Lung (tissue), 12 donors: ENCODE results near the gene SLIT1. TPM values are rescaled to one million over a fixed set of nuclear protein-coding genes. Genes with fewer than 3 reads are reported as not detected.

Experiments used
- ATAC-seq: fragments of 200-7000 bp; cut with Tn5 transposase; one replicate; pipeline ENCODE4 v1.9.1; 2020; ENCODE audit warnings: moderate number of reproducible peaks; ENCODE audit not compliant: insufficient read depth, low FRiP score
- DNase-seq, 3 donors: peaks; one replicate each; pipeline ENCODE4 v3.0.0-alpha.2; 2013 to 2017
- H3K27ac ChIP-seq, 2 donors: one replicate each; pipeline ENCODE4 v1.5.1; 2013; ENCODE audit warnings: mild to moderate bottlenecking in 2 of 2, moderate library complexity in 2 of 2, control low read depth in 1 of 2, inconsistent platforms in 1 of 2, low read depth in 1 of 2, low read length in 1 of 2
- H3K27me3 ChIP-seq, 3 donors: one replicate each; pipeline ENCODE4 v1.5.1; 2013; ENCODE audit warnings: low read length in 2 of 3; ENCODE audit not compliant: control insufficient read depth in 3 of 3, insufficient read depth in 3 of 3
- H3K36me3 ChIP-seq, 4 donors: one replicate each; pipeline ENCODE4 v1.5.1; 2013; ENCODE audit warnings: low read length in 4 of 4, mild to moderate bottlenecking in 1 of 4, moderate library complexity in 1 of 4; ENCODE audit not compliant: control insufficient read depth in 4 of 4, insufficient read depth in 4 of 4
- H3K4me1 ChIP-seq, 5 donors: one replicate each; pipeline ENCODE4 v1.5.1; 2013; ENCODE audit warnings: low read length in 5 of 5, mild to moderate bottlenecking in 2 of 5, moderate library complexity in 1 of 5; ENCODE audit not compliant: control insufficient read depth in 5 of 5, insufficient read depth in 5 of 5
- H3K4me3 ChIP-seq: one replicate; pipeline ENCODE4 v1.5.1; 2013; ENCODE audit warnings: mild to moderate bottlenecking, control low read depth, moderate library complexity
- H3K9ac ChIP-seq, 2 donors: one replicate each; pipeline ENCODE4 v1.5.1; 2013; ENCODE audit warnings: low read length in 2 of 2, control low read depth in 1 of 2; ENCODE audit not compliant: insufficient read depth in 1 of 2
- H3K9me3 ChIP-seq, 4 donors: one replicate each; pipeline ENCODE4 v1.5.1; 2013; ENCODE audit warnings: low read length in 3 of 4, mild to moderate bottlenecking in 1 of 4, moderate library complexity in 1 of 4; ENCODE audit not compliant: control insufficient read depth in 4 of 4, insufficient read depth in 3 of 4
- CTCF ChIP-seq: IDR thresholded peaks from 2 replicates; pipeline ENCODE4 v1.5.1; 2012; ENCODE audit warnings: mild to moderate bottlenecking; ENCODE audit errors: control extremely low read depth, extremely low read depth
- WGBS, 2 donors: extraction: QIAGEN DNeasy Blood & Tissue Kit; methylation state at CpG; one replicate each; pipeline ENCODE4 v1.1.7; 2013; 5-methylcytosine and 5-hydroxymethylcytosine counted together
- polyA plus RNA-seq, 2 donors: library from polyadenylated mRNA; stranded (reverse); fragments of 200-250 nt; gene quantifications; one replicate each; pipeline ENCODE4 v1.2.1, GENCODE V29; 2013
- total RNA-seq, 2 donors: library from RNA; depleted of rRNA in 1 of 2; stranded (reverse); fragments of >200 nt in 1 of 2; gene quantifications; one replicate each; pipeline ENCODE4 v1.2.1, GENCODE V29; 2014 to 2021
- donor health status: control.
- donor health status: control.
- donor health status: Bipolar disorder and iron deficiency.
- donor health status: healthy.
- donor health status: DM: yes; HTN: yes; CAD: no.

SLIT1 gene
- total and polyA plus RNA-seq, 4 donors, result 0.39 to 5.6 (median 0.57) TPM

GRCh38 chr10:97075421-97075820 is 110.3 kb downstream of the SLIT1 start:
- TF ChIP-seq CTCF, result no peak
- peaks cover 0 to 8% (median 5%) of the 10 kb centered on the region in 3 donors for H3K27me3 ChIP-seq
- DNase-seq (no peak), ATAC-seq (no peak)
- no peak overlapping the region for H3K4me3 ChIP-seq
- no peaks in the 10 kb centered on the region for H3K4me1 ChIP-seq
- no peak overlapping the region for H3K9ac ChIP-seq
- H3K36me3 ChIP-seq, result no peaks in the 10 kb centered on the region
- WGBS, 2 donors, result 68 to 81% methylated on average over 7 of the region's 7 CpGs
- no peaks in the 10 kb centered on the region for H3K9me3 ChIP-seq
- no peak overlapping the region for H3K27ac ChIP-seq

DNA sequence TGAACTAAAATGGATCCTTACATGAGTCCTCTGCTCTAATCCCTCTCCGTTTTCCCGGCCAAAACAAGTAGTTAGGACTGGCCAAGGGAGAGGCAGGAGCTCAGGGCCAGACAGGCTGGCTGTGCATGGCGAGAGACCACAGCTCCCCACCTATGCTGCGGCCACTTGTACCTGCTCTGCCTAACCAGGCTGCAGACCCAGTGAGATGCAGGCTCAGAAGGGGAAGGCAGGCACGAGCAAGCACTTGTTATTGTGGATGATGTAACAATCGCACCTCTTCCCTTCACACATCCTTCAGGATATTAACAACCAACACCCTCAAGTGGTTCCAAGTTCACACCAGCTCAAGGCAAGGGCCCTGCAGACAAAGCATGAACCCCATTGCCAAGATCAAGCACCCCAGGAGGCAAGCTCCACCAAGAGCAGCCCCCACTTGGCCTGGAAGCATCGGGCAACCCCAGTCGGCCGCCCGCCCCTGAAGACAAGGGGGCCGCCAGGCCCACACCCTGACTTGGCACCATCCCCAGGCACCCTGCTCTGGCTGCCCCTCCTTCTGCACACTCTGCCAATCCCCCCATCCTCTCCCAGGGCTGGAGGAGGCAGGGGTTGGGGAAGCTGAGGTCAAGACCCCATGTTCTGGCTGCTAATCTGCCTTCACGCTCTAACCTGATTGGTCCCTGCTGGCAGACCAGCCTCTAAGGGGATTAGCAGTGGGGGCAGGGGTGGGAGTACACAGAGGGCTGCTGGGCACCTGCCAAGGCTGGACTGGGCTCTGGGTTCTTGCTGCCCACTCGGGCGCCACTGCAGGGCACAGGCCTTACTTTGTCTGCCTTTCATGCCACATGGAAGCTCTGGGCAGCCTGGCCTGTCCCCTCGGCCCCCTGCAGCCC is 111.3 kb downstream of the SLIT1 start:
- H3K27me3 ChIP-seq, result peaks cover 0 to 8% (median 5%) of the 10 kb centered on the region in 3 donors
- no peak for DNase-seq

DNA sequence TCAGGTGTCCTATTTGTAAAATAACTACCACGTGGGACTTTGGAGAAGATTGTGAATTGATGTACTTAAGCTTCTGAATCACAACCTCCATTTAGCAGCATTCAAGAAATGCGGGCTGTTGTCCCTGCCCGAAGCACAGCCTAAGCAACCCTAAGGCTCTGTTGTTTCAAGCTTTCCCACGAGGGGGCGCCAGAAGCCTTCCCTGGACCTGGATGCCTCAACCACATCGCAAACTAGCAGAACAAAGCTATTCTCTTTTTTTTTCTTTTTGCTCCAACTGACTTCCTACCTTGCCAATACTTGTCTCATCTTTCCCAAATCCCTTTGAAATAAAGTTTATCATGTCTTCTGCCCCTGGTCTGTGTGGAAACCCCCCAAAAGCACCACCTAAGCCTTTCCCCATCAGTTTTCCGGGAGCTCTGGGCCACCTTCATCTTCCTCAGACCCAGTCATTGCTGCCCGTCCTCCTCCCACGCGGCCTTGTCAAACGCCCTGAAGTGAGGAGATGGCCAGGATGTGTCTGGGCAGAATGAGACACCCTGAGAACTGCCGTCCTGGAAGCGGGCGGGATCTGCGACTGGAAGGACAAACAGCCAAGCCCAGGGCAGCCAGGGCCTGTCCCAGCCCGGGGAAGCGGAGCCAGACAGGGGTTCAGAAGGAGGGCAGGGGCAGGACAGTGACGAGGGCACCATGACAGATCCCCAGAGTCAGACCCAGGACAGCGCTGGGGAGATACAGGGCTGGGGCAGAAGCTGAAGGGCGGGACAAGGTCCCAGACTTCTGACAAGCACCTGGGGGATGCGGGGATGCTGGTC is 112.7 kb downstream of the SLIT1 start:
- Histone ChIP-seq H3K4me3 (no peak overlapping the region), H3K36me3 (no peaks in the 10 kb centered on the region), H3K4me1 (no peaks in the 10 kb centered on the region), H3K9me3 (peaks cover 0 to 4% (median under 1%) of the 10 kb centered on the region in 4 donors), H3K27ac (no peak overlapping the region), H3K27me3 (peaks cover 0 to 8% (median 5%) of the 10 kb centered on the region in 3 donors), H3K9ac (no peak overlapping the region)
- 43 to 53% methylated on average over 21 of the region's 21 CpGs for WGBS, 2 donors
- ATAC-seq (peak; percentile 68), DNase-seq (peak; percentile 89 to 90 (median 90))
- TF ChIP-seq CTCF, result peak; percentile 72

More for the DNA sequence above, 111.3 kb downstream of the SLIT1 start:
- Histone ChIP-seq H3K4me1 (no peaks in the 10 kb centered on the region), H3K27ac (no peak overlapping the region), H3K4me3 (no peak overlapping the region), H3K9ac (no peak overlapping the region), H3K9me3 (peaks cover 0 to 4% (median under 1%) of the 10 kb centered on the region in 4 donors), H3K36me3 (no peaks in the 10 kb centered on the region)
- TF ChIP-seq CTCF, result no peak
- 64 to 81% methylated on average over 15 of the region's 15 CpGs for WGBS, 2 donors
- no peak for ATAC-seq
